ENCODE data around the gene AHCTF1. TPM values are rescaled to one million over a fixed set of nuclear protein-coding genes. Genes with fewer than 3 reads are reported as not detected.

The AHCTF1 gene
- total RNA-seq, 1 experiment from 2014 or later = 44.3 TPM

GRCh38 chr1:246828818-246829217, 102.9 kb downstream of the AHCTF1 start:
- Mint-ChIP-seq H3K27me3 (ENCODE audit: low read depth) (peaks cover 2% of the 10 kb centered on the region; the same call in 1 of the 2 replicates), H3K4me3 (no peak overlapping the region), H3K36me3 (ENCODE audit: insufficient read depth in 1 of 3, low read depth in 3 of 3) (peaks cover 5 to 15% (median 9%) of the 10 kb centered on the region in 3 experiments; a peak in 5 of 7 replicates), H3K9me3 (peaks cover 18 to 26% of the 10 kb centered on the region in 2 experiments), H3K4me1 (no peaks in the 10 kb centered on the region), H3K27ac (no peak overlapping the region)
- H2BK20ac ChIP-seq (ENCODE audit: low read depth, low read length, poor library complexity, severe bottlenecking) = no peak overlapping the region
- H3K23ac ChIP-seq (ENCODE audit: insufficient read length, low read depth, low read length) = no peak overlapping the region
- no peak overlapping the region for H2BK12ac ChIP-seq (ENCODE audit: insufficient read length, low read depth, low read length)
- H3K14ac ChIP-seq (ENCODE audit: insufficient read depth, low read length) = no peak overlapping the region
- no peak overlapping the region for H2BK5ac ChIP-seq (ENCODE audit: insufficient read length, low read length)
- H3K79me1 ChIP-seq (ENCODE audit: insufficient read depth, low read depth, low read length, poor library complexity, severe bottlenecking) = no peaks in the 10 kb centered on the region
- H4K8ac ChIP-seq (replicated peaks; ENCODE audit: insufficient read length, low read depth, low read length) = no peak overlapping the region
- H3K4me2 ChIP-seq (ENCODE audit: insufficient read depth, insufficient read length, low read length) = no peak overlapping the region
- H3K27ac ChIP-seq (ENCODE audit: insufficient read length, low read depth, low read length) = no peak overlapping the region
- H3K4me1 ChIP-seq (ENCODE audit: insufficient read depth, low read length) = no peaks in the 10 kb centered on the region
- no peak for DNase-seq
- TF ChIP-seq CTCF (conservative IDR thresholded peaks at IDR 0.05) = no peak
- H3T11ph ChIP-seq (ENCODE audit: low read length) = no peak overlapping the region
- H3K4ac ChIP-seq (ENCODE audit: low read depth, low read length) = no peak overlapping the region
- no peak overlapping the region for H2AFZ ChIP-seq (ENCODE audit: low read length)
- H2BK15ac ChIP-seq (ENCODE audit: low read depth, low read length) = no peak overlapping the region
- no peaks in the 10 kb centered on the region for H3K79me2 ChIP-seq (ENCODE audit: insufficient read depth, low read length)
- H4K20me1 ChIP-seq (ENCODE audit: control insufficient read depth, insufficient read depth, insufficient read length) = no peaks in the 10 kb centered on the region
- no peaks in the 10 kb centered on the region for H3K27me3 ChIP-seq (ENCODE audit: insufficient read depth, low read length)
- no peak overlapping the region for H2AK5ac ChIP-seq (ENCODE audit: insufficient read length, low read length)
- no peak overlapping the region for H3K56ac ChIP-seq (ENCODE audit: insufficient read length, low read depth, low read length)
- H4K5ac ChIP-seq (ENCODE audit: insufficient read length, low read depth, low read length) = no peak overlapping the region
- peaks cover 5% of the 10 kb centered on the region for H3K9me3 ChIP-seq (ENCODE audit: control insufficient read depth, low read depth, low read length)
- no CpG with 5 or more reads among the region's 4 CpGs for WGBS (ENCODE audit: extremely low coverage, insufficient read length, low lambda C conversion rate)
- H3K18ac ChIP-seq (ENCODE audit: insufficient read length, low read depth, low read length) = no peak overlapping the region
- H3K9ac ChIP-seq (ENCODE audit: extremely low read depth, insufficient read length, low read length) = no peak overlapping the region
- no peak overlapping the region for H2BK120ac ChIP-seq (ENCODE audit: low read depth, low read length, poor library complexity, severe bottlenecking)
- no peaks in the 10 kb centered on the region for H3K23me2 ChIP-seq (ENCODE audit: insufficient read length, low read depth, low read length, poor library complexity, severe bottlenecking)
- no peak overlapping the region for H4K91ac ChIP-seq (ENCODE audit: insufficient read length, low read depth, low read length)

Measured in H9 (cell line).